Breast epithelium (tissue), 3 donors: ENCODE measurements around the gene MAP2K5.

Experiments used
- CTCF ChIP-seq, 3 donors: fragments of 450-650 bp; IDR thresholded peaks; one replicate each; pipeline ENCODE4 v1.5.1; 2016 to 2017; ENCODE audit warnings: antibody characterized with exemption in 3 of 3, mild to moderate bottlenecking in 3 of 3, moderate library complexity in 3 of 3
- POLR2A ChIP-seq: fragments of 450-650 bp; IDR thresholded peaks from one replicate; pipeline ENCODE4 v1.6.1; 2016; ENCODE audit warnings: antibody characterized with exemption, mild to moderate bottlenecking, moderate library complexity

GRCh38 chr15:67803996-67804843 is 261.7 kb downstream of the MAP2K5 start:
- no peak for TF ChIP-seq CTCF (IDR thresholded peaks at IDR 0.05)
- TF ChIP-seq POLR2A, result no peak
